ENCODE results near the gene CBX1. TPM values are rescaled to one million over a fixed set of nuclear protein-coding genes. Genes with fewer than 3 reads are reported as not detected.
A peak's percentile ranks its signal among the peaks of the same experiment; 100 is the strongest.

The CBX1 gene
- total and polyA plus RNA-seq, 4 donors, result 3.4 to 11.6 (median 9.6) TPM

DNA sequence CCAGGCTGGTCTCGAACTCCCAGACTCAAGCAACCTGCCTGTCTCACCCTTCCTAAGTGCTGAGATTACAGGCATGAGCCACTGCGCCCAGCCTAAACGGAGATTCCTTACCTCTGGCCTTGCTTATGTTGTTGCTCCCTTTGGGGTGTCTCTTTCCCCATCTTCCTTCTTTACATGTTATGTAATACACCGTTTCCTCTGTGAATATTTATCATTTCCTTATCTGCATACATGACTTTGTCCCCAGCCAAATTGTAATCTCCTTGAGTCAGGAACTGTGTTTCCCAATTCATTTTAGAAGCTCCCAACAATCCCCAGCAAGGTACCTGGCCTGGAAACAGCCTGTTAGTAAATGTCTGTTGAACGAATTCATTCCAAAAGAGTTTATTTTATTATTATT, 79.3 kb downstream of the CBX1 start (continued):
- TF ChIP-seq EGR1 (IDR thresholded peaks at IDR 0.05; ENCODE audit: low read depth in 2 of 2) (no peak), FOXA2 (IDR thresholded peaks at IDR 0.05) (no peak), GABPA (IDR thresholded peaks at IDR 0.05 in 1 of 2, conservative IDR thresholded peaks at IDR 0.05 in 1 of 2) (no peak), YY1 (IDR thresholded peaks at IDR 0.05) (no peak), FOXA1 (IDR thresholded peaks at IDR 0.05) (no peak)
- TF ChIP-seq, protein P1, sequence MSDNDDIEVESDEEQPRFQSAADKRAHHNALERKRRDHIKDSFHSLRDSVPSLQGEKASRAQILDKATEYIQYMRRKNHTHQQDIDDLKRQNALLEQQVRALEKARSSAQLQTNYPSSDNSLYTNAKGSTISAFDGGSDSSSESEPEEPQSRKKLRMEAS (IDR thresholded peaks at IDR 0.05), result no peak

Small RNA genes lying within 50 kb of the gene (small RNA-seq; reads per million reads assigned to genes)
- gene AC004477.2 (not detected), gene MIR152 (48.2 reads per million, percentile 97 among the genes with 10 or more reads in this experiment), gene RNU6-1201P (not detected)

Other genes starting within 250 kb of the CBX1 start
- 1 to 10 TPM; 2.2 to 3.5 TPM for gene SP2, start 205.2 kb downstream of the CBX1 start, total RNA-seq
- 1 to 10 TPM; 4.1 to 5.7 TPM for gene SP2, start 205.2 kb downstream of the CBX1 start, polyA plus RNA-seq
- gene PNPO, start 159.9 kb downstream of the CBX1 start, total RNA-seq, result 100 to 1,000 TPM in 1 of 2 donors, 10 to 100 TPM in 1; 27.8 to 102 TPM
- 10 to 100 TPM; 49.7 to 52.9 TPM for gene PNPO, start 159.9 kb downstream of the CBX1 start, polyA plus RNA-seq
- gene PRR15L, start 143.6 kb downstream of the CBX1 start, total RNA-seq, result 10 to 100 TPM in 1 of 2 donors, 1 to 10 TPM in 1; 1.9 to 11.0 TPM
- gene PRR15L, start 143.6 kb downstream of the CBX1 start, polyA plus RNA-seq, result 1 to 10 TPM in 1 of 2 donors, under 1 TPM in 1; 0.83 to 1.8 TPM
- 100 to 1,000 TPM in 1 of 2 donors, 10 to 100 TPM in 1; 44.6 to 120 TPM for gene CDK5RAP3, start 130.4 kb downstream of the CBX1 start, total RNA-seq
- gene CDK5RAP3, start 130.4 kb downstream of the CBX1 start, polyA plus RNA-seq, result 10 to 100 TPM; 52.7 to 96.8 TPM
- gene COPZ2, start 63.7 kb downstream of the CBX1 start, total RNA-seq, result 10 to 100 TPM in 1 of 2 donors, 1 to 10 TPM in 1; 2.6 to 13.3 TPM
- gene COPZ2, start 63.7 kb downstream of the CBX1 start, polyA plus RNA-seq, result 10 to 100 TPM; 22.4 to 38.1 TPM
- 10 to 100 TPM; 37.5 to 79.5 TPM for gene NFE2L1, start 53.1 kb downstream of the CBX1 start, total RNA-seq
- gene NFE2L1, start 53.1 kb downstream of the CBX1 start, polyA plus RNA-seq, result 10 to 100 TPM; 14.3 to 77.7 TPM
- gene SNX11, start 6.3 kb upstream of the CBX1 start, total RNA-seq, result 10 to 100 TPM in 1 of 2 donors, 1 to 10 TPM in 1; 7.9 to 11.4 TPM
- 1 to 10 TPM; 6.4 to 9.1 TPM for gene SNX11, start 6.3 kb upstream of the CBX1 start, polyA plus RNA-seq